ENCODE data around the gene SGCA.

The SGCA gene

DNA sequence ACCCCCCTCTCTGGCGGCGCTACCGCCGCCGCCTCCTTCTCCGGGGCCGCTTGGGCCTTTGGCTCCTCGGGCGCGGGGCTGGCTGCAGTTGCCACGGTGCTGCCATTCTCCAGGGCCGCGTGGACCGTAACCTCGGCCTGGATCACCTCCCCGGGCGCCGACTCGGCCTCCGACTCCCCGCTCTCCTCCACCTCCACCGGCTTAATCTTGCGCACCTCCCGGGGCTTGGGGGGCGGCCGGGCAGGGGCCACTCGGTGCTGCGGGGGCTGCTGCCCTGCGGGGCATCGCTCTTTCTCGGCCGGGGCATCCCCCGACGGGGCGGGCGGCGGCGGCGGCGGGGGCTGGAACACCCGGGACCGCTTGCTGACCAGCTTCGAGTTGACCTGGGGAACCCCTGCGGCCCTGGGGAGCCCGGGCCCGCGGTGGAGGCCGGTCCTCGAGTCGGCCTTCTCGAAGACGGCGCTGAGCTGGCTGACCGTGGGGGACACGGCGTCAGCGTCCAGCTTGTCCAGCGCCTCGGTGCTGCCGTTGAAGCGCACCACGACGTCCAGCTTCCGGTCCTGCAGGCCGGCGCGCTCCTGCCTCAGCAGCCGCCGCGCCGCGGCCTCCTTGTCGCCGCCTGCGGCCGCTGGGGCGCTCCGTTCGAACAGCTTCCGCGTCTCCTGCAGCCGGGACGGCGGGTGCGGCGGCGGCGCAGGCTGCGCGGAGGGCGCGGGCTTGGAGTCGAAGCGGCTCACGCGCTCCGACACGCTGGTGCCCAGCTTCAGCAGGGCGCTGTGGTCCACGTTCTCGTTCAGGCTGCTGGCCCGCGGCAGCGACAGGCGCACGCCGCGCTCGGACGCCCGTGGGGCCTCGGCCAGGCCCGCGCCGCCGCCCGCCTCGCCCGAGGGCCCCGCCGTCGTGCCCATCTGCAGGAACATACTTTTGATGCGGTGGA is 16.1 kb upstream of the SGCA start:
- DNase-seq = no peak

DNA sequence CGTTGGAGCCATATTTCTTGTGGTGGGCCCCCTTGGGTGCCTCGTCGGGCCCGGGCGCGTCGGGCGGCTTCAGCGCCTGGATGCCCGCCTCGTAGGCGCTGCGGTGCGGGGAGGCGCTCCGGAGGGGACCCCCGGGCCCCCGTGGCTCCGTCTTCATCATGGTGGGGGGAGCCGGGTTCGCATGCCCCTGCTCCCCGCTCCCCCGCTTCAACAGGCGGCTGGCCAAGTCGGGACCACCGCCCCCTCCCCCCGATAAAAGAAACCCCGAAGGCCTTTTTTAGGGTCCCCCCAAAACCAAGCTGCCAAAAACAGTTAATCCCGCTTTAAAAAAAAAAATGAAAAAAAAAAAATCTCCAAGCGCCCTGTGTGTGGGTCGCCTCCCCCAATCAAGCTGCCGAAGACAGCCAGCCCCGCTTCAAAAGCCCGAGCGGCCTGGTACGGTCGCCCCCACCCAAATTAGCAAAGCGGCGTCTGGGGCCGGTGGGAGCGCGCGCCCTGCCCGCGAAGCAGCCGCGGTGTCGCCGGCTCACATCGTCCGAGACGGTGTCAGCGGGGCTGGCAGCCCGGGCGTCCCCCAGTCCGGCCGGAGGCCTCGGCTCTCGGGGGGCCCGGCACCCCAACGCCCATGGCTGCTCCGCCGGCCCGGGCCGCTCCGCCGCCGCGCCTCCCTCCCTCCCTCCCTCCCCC is 15.3 kb upstream of the SGCA start, which contains the start of gene PPP1R9B:
PPP1R9B (minus strand) TSS at position 324 of the 687 bp plus-strand sequence; CDS start at position 160, 164 bp downstream.
- DNase-seq = no peak

DNA sequence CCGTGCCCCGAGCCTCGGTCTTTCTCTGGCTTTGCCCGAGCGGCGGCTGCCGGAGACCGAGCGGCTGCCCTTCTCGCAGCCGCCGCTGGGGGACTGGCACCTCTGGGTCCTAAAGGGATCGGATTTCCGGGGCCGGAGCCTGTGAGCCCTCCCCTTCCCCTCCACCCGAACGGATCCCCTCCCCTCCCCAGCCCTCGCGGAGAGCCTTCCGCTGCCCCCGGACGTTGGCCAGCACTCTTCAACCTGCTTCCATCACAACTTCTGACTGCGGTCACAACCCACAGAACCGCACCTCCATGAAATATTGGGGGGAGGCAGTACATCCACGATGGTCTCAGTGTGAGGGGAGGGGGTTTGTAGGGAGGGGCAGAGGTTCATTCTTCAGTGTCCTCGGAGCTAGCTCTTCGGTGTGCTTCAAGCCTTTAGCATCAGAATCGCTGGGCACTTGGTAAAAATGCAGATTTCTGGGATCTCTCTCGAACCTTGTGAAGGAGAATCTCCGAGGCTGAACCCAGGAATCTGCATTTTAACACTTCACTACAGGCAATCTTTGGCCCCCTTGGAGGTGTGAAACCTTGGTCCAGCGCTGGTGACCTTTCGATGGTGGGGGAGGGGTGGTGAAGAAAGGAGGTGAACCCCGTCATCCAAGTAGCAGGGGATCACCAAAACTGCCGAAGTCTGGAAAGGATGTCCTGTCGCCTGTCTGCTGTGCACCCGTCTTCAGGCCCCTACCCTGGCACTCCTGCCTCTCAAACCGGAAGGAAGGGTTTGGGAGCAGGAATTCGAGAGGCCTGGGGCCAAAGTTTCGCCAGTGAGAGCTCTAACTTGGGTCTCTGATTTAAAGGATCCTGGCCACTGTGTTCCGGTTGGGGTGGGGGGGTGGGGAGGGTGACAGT is 14.5 kb upstream of the SGCA start:
- peak; percentile 77 for DNase-seq

DNA sequence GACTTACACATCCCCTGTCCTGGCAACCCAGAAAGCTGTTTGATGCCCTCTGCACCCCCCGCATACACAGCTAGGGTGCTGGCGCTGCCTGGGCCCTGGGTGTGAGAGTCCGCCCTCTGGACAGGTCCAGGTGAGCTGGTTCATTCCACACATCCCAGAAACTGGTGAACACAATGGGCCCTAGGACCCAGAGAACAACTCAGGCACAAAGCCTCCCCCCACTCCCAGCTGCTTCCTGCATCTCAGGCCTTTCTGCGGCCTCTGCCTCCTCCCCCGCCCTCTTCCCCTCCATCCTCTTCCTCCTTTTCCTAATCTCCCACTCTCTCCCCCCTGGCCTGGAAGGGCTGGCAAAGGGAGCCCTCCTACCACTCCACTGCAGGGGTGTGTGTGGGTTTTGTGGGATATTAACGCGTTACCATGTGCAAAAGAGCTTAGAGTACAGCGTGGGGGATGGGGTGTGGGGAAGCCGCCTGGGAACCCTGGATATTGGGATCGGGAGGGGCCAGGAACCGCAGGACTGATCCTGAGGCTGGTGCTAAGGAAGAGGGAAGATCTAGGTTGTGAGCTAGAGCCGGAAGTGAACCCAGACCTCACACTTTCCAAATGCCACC is 13.8 kb upstream of the SGCA start:
- DNase-seq = peak; percentile 83

DNA sequence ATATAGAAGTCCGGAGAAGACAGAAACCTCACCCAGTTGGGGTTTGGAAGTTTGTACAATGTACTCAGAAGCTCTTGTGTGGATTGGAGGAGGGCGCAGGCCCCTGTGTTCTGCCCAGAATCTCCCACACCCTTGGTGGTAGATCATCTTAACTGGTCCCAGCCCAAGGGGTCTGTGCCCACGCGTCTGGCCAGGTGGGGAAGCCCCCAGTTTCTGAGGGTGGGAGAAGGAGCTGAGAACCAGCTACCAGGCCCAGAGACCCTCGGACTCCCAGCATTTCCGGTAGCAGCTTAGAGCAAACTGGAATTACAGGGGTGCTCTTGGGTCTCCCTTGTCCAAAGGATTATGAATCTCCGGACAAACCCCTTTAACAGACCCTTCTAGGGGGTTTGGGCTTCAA is 13.1 kb upstream of the SGCA start:
- no peak for DNase-seq

DNA sequence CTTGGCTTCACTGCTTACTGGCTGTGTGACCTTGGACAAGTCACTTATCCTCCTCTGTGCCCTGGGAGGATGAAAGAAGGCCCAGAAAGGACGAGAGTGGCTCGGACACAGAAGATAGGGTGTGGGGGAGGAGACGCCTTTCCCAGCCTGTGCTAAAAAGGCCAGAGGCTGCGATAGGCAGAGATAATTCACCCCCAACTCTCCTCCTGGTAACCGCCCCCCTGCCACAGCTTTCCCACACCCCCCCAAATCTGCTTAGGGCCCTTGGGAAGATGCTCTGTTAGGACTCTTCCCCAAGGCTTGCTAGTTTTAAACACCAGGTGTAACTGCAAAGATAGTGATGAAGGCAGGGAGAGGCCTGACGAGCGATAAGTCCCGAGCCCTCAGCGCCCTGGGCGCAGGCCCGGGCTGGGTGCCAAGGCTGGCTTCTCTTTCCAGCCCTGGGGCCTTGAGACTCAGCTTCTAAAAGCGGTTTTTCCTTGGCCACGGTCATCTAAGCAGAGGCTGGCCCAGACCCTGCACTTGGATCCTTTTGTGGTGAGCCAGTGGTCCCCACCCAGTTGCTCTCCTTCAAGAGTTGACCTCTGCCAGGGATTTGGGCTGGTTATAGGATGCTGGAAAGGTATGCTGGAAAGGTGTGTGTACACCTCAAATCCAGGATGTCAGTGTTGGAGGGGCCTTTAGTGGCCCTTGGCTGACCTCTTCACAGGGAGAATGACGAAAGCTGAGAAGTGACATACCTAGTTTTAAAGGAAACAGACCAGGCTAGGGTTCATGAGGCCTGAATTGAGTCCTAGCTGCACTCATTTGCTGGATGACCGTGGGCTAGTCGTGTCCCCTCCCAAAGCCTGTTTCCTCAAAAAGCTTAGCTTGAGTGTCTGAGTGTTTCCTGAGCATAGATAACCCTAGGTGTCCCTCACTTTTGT is 11.9 kb upstream of the SGCA start:
- DNase-seq = no peak

DNA sequence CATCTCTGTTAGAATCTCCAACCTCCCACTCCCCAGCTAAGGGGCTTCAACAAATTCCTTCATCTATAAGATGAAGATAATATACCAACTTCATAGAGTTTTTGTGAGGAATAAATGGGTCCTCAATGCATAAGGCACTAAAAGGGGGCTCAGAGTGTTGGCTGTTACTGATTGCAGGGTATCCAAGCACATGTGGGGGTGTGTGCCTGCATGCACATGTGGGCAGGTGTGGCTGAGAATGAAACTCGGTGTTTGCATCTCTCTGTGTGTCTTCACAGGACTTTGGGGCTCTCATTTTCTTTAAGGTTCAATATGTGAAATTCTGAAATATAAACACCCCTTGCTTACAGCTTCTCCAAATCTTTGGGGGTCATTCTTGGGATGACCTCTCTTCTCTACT is 11.2 kb upstream of the SGCA start:
- DNase-seq = no peak

DNA sequence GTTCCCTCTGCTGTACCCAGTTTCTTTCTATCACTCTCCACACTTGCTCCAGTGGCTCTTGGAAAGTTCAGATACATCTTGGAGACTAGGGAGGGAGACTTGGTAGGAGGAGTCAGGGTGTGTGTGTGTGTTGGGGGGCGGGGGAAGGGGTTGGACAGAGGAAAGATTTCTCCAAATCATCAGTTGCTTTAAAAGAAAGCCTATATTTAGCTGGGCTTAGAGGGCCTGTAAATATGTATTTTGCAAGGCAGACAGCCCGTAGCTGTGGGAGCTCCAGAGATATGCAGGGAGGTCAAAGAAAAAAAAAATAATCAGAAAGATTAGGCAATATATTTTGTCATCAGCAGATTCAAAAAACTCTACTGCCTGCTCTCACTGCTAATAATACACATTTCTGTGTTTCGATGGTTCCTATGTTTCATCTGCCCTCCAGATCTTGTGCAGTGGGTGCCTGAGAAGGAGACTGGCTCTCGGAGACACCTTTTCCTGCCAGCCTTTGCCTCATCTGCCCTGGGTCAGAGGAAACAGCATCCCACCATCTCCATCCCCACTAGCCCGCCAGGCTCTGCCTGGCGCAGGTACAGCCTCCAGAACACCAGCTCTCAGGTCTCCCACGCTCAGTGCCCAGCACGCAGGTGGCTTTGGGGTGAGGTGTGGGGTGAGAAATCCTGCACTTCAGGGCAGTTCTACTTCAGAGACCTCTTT is 10.5 kb upstream of the SGCA start:
- no peak for DNase-seq

DNA sequence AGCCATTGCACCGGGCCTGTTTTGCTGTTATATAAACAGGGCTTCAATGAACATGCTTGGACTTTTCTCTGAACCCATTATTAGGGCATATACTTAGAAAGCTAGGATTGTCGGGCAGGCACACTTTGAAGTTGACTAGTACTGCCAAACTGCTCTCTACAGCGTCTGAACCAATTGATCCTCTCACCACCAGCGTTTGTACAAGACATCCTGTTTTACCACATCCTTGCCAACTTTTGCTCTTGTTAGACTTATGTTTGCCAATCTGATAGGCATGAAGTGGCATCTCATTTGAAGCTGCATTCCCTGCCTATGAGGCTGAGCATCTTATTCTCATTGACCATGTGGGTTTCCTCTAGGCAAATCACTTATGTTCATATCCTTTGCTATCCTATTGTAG is 7.9 kb upstream of the SGCA start:
- no peak for DNase-seq

DNA sequence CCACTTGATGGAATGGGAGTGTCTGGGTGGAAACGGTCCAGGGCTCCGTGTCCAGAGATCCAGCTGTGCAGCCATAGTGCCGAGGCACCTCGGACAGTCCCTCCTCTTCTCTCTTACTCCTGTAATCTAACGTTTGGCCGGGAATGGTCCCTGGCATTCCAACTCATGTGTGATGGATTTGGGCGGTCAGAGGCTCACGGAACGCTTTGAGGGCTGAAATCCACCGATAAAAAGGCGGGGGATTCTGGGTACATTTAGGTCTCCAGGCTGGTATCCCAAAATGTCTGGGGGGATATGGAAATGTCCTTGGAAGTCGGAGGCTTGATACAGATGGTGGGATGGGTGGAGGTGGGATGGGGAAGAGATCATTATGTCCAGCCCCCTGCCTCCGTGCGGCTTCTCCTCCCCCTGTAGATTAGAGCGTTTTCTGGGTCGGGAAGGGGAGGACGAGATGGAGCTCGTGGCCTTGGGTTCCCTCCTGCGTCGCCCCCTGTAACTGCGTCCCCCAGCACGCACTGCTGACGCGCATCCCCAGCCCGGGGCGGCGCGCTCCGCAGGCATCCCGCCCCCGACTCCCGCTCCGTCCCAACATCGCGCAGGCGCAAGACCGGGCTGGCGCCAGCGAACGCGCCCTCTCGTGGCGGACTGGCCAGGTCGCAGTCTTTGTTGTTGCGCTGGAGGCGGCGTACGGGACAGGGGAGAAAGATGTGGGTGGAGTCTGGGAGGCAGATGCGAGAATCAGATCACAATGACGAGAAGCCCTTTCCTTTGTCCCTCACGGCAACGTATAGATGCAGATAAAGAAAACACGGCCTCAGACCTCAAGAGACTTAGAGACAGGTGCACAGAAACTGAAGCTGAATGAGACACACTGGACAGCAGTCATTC is 4.5 kb upstream of the SGCA start:
- peak; percentile 85 for DNase-seq

DNA sequence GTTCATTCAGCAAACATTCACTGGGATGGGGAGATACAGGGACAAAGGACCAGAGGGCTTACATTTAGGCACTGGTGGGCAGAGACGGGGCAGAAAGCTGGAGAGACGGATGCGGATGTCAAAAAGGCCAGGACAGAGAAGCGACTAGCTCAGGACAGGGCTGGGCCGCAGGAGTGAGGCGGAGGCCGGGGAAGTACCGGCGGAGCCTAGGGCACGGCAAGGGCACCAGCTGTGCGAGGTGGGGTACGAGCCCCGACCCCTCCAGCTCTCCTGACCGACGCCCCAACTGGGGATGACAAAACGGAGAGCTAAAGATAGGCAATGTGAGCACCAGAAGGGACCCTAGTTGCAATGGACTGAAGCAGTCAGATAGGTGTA is 3.9 kb upstream of the SGCA start:
- no peak for DNase-seq

DNA sequence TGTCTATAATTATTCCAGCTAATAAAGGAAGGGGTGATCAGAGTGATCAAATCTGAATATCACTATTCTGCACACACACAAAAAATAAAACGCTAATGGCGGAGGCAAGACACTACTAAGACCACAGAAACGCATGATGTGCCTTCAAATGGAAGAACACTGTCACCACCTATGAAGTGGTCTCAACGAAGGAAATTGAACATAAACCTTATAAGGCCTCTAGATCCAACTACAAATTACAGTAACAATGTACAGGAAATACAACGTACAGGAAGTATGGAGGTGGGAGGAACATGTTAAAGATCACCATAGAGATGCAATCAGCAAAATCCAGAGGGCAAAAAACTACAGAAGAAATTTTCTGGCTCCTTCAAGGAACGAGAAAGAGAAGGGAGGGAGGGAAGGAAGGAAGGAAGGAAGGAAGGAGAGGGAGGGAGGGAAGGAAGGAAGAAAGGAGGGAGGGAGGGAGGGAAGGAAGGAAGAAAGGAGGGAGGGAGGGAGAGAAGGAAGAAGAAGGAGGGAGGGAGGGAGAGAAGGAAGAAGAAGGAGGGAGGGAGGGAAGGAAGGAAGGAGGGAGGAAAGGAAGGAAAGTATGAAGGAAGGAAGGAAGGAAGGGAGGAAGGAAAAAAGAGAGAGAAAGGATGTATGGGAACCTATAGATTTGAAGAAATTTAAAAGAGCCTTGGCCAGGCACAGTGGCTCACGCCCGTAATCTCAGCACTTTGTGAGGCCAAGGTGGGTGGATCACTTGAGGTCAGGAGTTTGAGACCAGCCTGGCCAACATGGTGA is 3.1 kb upstream of the SGCA start:
- DNase-seq = no peak

DNA sequence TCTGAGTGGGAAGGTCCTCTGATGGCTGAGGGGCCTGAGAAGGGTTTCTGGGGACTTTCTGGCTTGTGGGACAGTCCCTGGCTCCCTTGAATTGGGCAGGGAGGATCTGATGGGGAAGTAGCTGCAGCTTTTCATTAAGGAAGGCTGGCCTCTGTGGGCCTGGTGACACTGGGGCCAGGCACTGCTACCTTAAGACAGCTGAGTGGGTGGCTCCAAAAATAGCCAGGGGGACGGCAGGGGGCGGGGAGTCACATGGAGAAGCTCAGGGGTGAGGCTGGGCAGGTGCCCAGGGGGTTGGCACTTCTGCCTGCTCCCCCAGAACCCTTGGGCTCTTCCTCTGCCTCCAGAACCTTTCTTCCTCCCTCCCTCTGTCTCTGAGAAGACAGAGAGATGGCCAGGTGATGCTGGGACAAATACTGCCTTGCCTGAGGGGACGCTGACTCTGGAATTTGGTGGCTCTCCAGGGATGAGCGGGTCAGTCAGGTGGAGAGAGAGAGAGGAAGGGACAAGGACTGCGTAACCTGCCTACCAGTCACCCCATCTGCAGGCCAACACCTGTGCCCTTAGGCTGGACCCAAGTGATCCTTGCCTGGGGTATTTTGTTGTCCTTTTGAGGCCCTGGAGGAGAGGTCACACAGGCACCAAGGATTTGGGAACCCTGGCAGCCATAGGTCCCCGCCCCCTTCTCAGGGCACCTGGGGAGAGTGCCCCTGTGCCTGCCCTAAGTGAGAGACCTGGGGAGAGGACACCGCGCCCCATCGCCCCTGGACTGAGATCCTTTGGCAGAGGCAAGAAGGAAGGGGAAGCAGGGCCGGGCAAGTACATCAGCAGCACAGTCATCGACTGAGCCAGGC is 1.7 kb upstream of the SGCA start:
- DNase-seq = no peak

DNA sequence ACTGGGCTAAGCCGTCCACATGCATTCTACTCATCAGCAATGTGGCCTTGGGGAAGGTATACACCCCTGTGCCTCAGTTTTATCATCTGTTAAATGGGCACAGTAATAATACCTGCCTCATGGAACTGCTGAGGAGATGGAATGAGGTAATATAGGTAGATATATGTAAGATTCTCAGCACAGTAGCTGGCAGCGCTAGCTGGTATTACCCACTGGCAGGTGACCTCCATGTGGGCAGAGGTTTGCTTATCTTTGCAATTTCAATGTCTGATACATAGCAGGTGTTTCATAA is 1.2 kb upstream of the SGCA start:
- no peak for DNase-seq

DNA sequence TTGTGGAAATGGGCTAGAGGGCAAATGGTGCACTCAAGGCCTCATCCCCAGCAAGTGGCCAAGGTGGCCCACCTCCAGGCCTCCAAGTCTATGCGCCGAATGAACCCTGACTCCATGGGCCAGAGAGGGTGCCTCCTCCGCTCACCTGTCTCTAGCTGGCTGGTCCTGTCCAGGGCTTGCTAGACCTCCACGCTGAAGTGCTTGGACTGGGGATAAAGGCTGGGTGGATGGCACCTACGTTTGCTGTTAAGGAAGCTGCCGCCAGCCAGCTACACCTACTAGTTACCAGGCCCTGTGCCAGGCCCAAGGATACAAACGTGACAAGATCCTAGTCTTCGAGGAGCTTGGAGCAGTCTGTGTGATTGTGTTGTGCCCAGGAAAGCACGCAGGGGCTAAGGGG is 739 bp upstream of the SGCA start:
- no peak for DNase-seq

DNA sequence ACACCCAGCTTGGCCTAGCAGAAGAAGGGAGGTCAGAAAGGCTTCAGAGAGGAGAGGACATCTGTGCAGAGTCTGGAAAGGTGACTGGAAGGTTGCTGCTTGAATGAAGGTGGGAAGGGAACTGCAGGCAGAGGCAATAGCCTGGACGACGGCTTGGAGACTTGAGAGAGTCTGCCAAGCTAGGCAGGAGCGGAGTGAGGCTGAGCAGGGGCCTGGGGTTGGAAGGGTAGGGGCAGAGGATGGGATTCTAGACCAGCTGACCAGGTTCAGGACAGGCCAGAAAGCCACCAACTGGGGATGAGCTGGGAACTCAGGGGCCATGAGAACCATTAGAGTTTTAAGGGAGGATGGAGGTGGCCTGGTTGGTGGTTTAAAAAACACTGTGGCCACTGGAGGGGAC is 339 bp upstream of the SGCA start:
- no peak for DNase-seq

DNA sequence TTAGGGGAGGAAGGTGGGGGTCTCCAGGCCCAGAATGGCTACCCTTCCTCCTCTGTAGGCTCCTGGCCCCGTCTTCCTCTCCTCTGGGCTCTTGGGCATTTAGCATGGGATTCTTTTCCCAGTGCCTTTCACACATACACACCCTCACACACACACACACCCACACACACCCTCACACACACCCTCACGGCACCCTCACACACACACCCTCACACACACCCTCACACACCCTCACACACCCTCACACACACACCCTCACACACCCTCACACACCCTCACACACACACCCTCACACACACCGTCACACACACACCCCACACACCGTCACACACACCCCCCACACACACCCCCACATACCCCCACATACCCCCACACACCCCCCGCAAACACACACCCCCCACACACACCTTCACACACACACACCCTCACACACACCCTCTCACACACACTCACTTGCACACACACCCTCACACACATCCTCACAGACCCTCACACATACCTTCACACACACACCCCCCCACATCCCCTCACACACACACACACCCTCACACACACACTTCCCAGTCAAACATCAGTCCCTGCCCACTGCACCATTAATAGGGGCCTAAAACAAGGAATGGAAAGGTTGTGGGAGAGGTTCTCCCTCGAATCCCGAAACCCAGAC is 845 bp downstream of the SGCA start:
- no peak for DNase-seq

DNA sequence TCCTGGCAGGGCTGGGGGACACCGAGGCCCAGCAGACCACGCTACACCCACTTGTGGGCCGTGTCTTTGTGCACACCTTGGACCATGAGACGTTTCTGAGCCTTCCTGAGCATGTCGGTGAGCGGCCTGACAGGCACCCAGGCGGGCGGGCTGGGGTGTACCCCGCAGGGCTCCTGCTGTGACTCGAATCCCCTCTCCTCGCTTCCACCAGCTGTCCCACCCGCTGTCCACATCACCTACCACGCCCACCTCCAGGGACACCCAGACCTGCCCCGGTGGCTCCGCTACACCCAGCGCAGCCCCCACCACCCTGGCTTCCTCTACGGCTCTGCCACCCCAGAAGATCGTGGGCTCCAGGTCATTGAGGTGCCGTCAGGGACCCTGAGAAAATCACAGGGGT is 1.6 kb downstream of the SGCA start:
- no peak for DNase-seq

All from SHP77 treated with DMSO at 0.1 percent for 48 hours (cell line).